ENCODE measurements around the gene SKI.

Gene SKI

GRCh38 chr1:2340918-2341254, 112.8 kb downstream of the SKI start:
- H3K4me3 ChIP-seq (ENCODE audit: low read depth, low read length) = no peak overlapping the region
- TF ChIP-seq CTCF (IDR thresholded peaks at IDR 0.05; ENCODE audit: borderline replicate concordance, insufficient read depth, low read depth, low read length) = no peak

GRCh38 chr1:2341706-2342383, 113.7 kb downstream of the SKI start:
- no peak overlapping the region for H3K4me3 ChIP-seq (ENCODE audit: low read depth, low read length)
- TF ChIP-seq CTCF (IDR thresholded peaks at IDR 0.05; ENCODE audit: borderline replicate concordance, insufficient read depth, low read depth, low read length) = no peak

- no peak for TF ChIP-seq CTCF (IDR thresholded peaks at IDR 0.05; ENCODE audit: borderline replicate concordance, insufficient read depth, low read depth, low read length)
- no peak overlapping the region for H3K4me3 ChIP-seq (ENCODE audit: low read depth, low read length)
Observed at GRCh38 chr1:2342384-2343022, 114.4 kb downstream of the SKI start.

GRCh38 chr1:2343023-2343935, 115.2 kb downstream of the SKI start:
- no peak overlapping the region for H3K4me3 ChIP-seq (ENCODE audit: low read depth, low read length)
- TF ChIP-seq CTCF (IDR thresholded peaks at IDR 0.05; ENCODE audit: borderline replicate concordance, insufficient read depth, low read depth, low read length) = no peak

GRCh38 chr1:2344121-2344681, 116.1 kb downstream of the SKI start:
- no peak overlapping the region for H3K4me3 ChIP-seq (ENCODE audit: low read depth, low read length)
- no peak for TF ChIP-seq CTCF (IDR thresholded peaks at IDR 0.05; ENCODE audit: borderline replicate concordance, insufficient read depth, low read depth, low read length)

GRCh38 chr1:2344744-2345296, 116.7 kb downstream of the SKI start:
- H3K4me3 ChIP-seq (ENCODE audit: low read depth, low read length) = no peak overlapping the region

More at GRCh38 chr1:2344744-2345296, 116.7 kb downstream of the SKI start:
- no peak for TF ChIP-seq CTCF (IDR thresholded peaks at IDR 0.05; ENCODE audit: borderline replicate concordance, insufficient read depth, low read depth, low read length)

All from GM12875 (cell line).